Left renal cortex interstitium (tissue), 4 donors: ENCODE data around the gene COL5A1. TPM values are rescaled to one million over a fixed set of nuclear protein-coding genes. Genes with fewer than 3 reads are reported as not detected.
"Not testable (repeated sequence)": the region's sequence is repeated elsewhere in the genome, so short reads cannot be mapped to it uniquely, and the experiment has no call there.

Experiments
- DNase-seq, 4 donors: peaks; one replicate each; pipeline ENCODE4 v3.0.0-alpha.2; 2013; ENCODE audit warnings: low read depth in 4 of 4, low spot score in 2 of 4, missing footprints in 1 of 4
- polyA plus RNA-seq, 4 donors: library from polyadenylated mRNA; unstranded; fragments of 120-200 nt; gene quantifications; one replicate each; pipeline ENCODE4 v1.2.1, GENCODE V29; 2013; ENCODE audit not compliant: insufficient read length in 4 of 4

The COL5A1 gene
- polyA plus RNA-seq, 4 donors: 92.0 to 140 (median 99.7) TPM

GRCh38 chr9:134670851-134671281 is 29.3 kb downstream of the COL5A1 start:
- no peak for DNase-seq

- no peak for DNase-seq
These were observed 29.9 kb downstream of the COL5A1 start for GRCh38 chr9:134671341-134672113.

DNA sequence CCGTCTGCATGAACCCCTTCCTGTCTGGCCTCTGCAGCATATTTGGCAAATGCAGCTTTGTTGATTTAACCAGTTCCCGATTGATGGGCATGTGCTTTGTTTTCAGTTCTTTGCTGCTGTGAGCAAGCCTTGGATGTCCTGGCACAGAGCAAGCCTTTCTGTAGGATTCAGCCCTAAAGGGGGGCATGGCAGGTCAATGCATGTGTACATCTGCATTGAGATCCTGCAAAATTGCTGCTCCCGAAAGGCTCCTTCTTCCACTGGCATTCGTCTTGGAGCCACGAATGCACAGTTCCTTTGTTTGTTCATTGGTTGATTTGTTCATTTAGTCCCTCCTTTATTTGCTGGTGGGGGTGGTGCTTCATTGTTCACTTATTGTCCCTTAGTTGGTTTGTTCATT is 34.8 kb downstream of the COL5A1 start:
- DNase-seq: no peak

DNA sequence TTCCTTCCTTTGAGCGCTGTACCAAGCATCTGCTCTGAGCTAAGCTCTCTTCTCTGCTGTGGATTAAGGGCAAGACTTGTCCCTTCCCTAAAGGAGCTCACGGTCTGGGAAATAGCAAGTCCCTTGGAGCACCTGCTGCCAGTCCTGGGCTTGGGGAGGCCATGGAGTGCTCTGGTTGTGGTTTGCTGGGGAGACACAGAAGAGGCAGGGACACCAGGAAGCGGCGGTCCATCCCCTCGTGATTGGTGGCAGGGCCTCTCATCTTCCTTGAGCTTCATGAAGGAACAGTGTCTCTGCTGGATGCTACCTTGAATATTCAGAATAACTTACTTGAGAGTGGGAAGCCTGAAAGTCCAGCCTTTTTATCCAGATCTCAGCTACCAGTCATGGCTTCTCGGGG is 35.3 kb downstream of the COL5A1 start:
- no peak for DNase-seq

- no peak for DNase-seq
These were observed 36.1 kb downstream of the COL5A1 start for GRCh38 chr9:134677743-134678142.

- no peak for DNase-seq
These were observed 36.6 kb downstream of the COL5A1 start for GRCh38 chr9:134678206-134678605.

GRCh38 chr9:134678666-134679443 is 37.3 kb downstream of the COL5A1 start:
- DNase-seq: no peak

DNA sequence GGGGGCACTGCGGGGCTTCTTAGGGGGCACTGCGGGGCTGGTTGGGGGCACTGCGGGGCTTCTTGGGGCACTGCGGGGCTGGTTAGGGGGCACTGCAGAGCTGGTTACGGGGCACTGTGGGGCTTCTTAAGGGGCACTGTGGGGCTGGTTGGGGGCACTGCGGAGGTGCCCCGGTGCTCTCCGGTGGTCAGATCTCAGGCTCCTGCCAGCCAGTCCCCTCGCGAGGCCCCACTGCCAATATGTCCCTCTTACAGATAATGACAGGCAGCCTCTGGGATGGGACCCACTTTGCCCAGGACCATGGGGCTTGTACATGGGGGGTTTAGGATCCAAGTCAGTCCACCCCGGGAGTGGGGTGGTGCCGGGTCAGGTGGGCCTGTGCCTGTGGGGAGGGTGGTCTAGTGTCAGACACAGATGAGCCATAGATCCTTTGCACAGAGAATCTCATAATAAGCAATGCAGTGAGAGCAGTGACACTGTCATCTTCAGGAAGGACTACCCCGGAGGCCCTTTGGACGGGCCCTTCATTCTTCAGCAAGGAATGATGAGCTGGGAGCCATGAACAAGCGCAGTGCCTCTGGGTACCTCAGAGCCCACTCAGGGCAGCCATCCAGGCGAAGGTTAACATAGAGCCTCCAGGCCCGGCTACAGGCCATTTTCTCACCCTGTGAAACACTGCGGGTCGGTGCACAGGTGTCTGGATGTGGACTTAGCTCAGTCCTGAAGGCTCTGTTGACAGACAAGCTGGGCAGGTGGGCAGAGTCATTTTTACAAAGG is 38.2 kb downstream of the COL5A1 start:
- DNase-seq: no peak

DNA sequence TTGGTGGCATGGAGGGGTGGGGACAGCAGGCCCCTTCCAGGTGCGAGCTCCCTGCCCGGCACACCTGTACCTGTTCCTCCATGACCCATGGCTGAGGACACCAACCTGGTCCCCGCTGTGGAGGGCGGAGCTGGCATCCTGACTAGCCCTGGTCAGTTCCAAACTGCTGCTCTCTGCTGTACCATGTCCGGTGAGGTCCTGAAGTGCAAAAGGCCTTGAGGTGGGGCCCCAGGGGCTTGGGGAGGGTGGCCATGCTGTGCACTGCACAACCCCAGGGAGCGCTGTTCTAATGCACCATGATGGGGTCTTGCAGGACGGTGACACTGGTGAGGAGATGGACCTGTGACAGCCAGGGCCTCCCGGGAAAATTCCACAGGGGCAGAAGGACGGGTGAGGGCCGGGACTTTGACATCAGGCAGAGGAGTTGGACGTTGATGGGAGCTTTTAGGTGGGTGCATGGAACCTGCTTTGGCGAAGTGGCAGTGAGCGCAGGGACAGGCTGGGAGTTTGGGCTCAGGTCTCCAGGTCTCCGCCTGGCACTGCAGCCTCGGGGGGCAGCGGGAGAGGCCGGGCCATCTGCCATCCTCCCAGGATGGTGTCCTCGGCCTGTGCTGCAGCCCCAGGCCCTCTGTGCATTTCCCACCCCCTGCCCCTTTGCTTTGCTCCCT is 38.9 kb downstream of the COL5A1 start:
- DNase-seq: no peak

DNA sequence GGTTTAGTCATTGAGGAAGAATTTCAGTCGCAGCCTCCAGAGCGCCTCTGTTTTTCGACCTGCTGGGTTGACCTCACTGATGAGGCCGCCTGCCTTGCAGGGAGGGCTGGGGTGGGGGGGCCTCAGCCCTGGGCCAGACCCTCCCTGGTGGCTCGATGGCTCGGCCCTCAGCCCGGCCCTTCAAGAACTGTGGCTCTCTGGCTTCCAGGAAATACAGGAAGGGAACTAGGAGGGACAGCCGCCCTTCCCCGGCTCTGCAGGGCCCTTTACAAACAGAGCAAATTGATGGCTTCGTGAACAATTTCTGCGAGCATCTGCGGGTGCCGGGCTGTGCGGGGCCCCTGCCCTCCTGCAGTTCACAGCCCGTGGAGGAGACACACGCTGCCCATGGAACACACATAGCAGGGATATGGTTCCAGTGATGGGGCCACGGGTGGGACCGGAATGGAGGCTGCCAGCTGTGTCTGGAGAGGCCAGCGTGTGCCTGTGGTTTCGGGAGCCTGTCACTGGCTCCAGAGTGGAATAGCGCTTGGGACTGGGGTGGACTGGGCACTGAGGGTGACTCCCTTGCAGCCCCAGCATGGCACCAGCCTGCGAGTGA is 39.6 kb downstream of the COL5A1 start:
- no peak for DNase-seq

DNA sequence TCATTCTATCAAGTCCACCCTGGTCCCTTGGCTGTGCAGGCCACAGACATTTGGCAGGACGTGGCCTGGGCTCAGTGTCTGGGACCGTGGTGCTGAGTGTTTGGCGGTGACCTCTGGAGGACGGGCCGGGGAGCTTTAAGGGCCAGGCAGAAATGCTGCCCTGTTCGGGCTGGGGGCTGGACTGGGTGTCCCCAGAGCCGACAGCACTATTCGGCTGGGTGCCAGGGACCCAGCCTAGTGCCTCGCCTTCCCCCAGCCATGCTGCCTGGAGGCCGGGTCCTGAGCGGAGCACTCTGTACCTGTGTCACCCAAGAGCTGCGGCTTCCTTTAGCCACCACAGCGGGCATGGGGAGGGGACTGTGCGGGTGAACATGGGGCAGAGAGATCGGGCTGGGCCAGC is 40.4 kb downstream of the COL5A1 start:
- no peak for DNase-seq

- DNase-seq: no peak
These were observed 41.2 kb downstream of the COL5A1 start for GRCh38 chr9:134682651-134683364.

- no peak for DNase-seq
These were observed 42.2 kb downstream of the COL5A1 start for GRCh38 chr9:134683714-134684374.

DNA sequence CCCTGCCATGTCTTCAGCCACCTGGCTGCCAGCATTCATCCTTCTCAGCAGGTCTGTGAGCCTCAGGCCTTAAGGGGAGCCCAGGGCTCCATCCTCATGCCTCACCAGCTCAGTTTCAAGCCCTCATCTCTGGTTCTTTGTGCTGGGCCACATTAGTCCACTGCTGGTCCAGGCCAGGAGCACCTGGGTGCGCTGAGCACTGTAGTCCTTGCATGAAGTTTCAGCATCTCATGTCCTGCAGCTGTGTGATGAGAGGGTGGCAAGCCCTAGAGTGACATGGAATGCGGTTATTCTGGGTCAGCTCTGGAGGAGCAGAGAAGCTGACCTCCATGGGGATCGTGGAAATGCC is 42.7 kb downstream of the COL5A1 start:
- no peak for DNase-seq

DNA sequence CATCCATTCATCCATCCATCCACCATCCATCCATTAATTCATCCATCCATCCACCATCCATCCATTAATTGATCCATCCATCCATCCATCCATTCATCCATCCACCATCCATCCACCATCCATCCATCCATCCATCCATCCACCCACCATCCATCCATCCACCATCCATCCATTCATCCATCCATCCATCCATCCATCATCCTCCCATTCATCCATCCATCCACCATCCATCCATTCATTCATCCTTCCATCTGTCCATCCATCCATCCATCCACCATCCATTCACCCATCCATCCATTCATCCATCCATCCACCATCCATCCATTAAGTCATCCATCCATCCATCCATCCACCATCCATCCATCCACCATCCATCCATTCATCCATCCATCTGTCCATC is 43.3 kb downstream of the COL5A1 start:
- DNase-seq: not testable (repeated sequence)

DNA sequence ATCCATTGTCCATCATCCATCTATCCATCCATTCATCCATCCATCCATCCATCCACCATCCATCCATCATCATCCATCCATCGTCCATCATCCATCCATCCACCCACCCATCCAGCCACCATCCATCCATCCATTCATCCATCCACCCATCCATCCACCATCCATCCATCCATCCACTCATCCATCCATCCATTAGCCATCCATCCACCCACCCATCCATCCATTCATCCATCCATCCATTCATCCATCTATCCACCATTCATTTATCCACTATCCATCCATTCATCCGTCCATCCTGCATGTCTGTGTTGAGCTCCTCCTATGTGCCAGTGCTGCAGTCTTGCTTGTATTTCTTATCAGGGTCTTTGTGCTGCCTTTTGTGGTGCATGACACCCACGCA is 44.2 kb downstream of the COL5A1 start:
- DNase-seq: no peak

GRCh38 chr9:134686896-134687295 is 45.3 kb downstream of the COL5A1 start:
- no peak for DNase-seq

- DNase-seq: no peak
These were observed 46.0 kb downstream of the COL5A1 start for GRCh38 chr9:134687556-134687955.

- DNase-seq: no peak
These were observed 46.6 kb downstream of the COL5A1 start for GRCh38 chr9:134688231-134688630.
